Thyroid gland (tissue), 4 donors: ENCODE data around the gene BRINP1.

Source experiments
- CTCF ChIP-seq, 6 experiments: fragments of 200-600 bp in 3 of 6; fragments of 450-650 bp in 3 of 6; sonication (generic) in 3 of 6; IDR thresholded peaks; one replicate each; pipeline ENCODE4 v1.5.1; 2016 to 2019; ENCODE audit warnings: antibody characterized with exemption in 6 of 6, mild to moderate bottlenecking in 2 of 6, inconsistent platforms in 1 of 6, moderate library complexity in 1 of 6
- POLR2A ChIP-seq, 2 donors: fragments of 450-650 bp; IDR thresholded peaks; one replicate each; pipeline ENCODE4 v1.6.1; 2017; ENCODE audit warnings: antibody characterized with exemption in 2 of 2, mild to moderate bottlenecking in 2 of 2, moderate library complexity in 1 of 2

GRCh38 chr9:119337573-119337972 is 31.7 kb downstream of the BRINP1 start:
- TF ChIP-seq CTCF (IDR thresholded peaks at IDR 0.05) (no peak), POLR2A (IDR thresholded peaks at IDR 0.05) (no peak)
